A673 (cell line): ENCODE measurements around the gene UNC13D.

Experiments
- EZH2 ChIP-seq: fragments of 200-600 bp; sonication (generic); IDR thresholded peaks from 2 replicates; pipeline ENCODE4 v1.6.1; 2017; ENCODE audit warnings: borderline replicate concordance, low read depth, mild to moderate bottlenecking, mixed read lengths, antibody characterized with exemption, low read length; ENCODE audit not compliant: poor library complexity, severe bottlenecking
- TF ChIP-seq, protein P1 (sequence below): fragments of 300-800, 200-600 bp; sonication (generic); conservative IDR thresholded peaks from 2 replicates; pipeline ENCODE4 v1.5.1; 2017; ENCODE audit warnings: low read depth, mild to moderate bottlenecking, antibody characterized with exemption, low read length, moderate library complexity, mixed read lengths

DNA sequence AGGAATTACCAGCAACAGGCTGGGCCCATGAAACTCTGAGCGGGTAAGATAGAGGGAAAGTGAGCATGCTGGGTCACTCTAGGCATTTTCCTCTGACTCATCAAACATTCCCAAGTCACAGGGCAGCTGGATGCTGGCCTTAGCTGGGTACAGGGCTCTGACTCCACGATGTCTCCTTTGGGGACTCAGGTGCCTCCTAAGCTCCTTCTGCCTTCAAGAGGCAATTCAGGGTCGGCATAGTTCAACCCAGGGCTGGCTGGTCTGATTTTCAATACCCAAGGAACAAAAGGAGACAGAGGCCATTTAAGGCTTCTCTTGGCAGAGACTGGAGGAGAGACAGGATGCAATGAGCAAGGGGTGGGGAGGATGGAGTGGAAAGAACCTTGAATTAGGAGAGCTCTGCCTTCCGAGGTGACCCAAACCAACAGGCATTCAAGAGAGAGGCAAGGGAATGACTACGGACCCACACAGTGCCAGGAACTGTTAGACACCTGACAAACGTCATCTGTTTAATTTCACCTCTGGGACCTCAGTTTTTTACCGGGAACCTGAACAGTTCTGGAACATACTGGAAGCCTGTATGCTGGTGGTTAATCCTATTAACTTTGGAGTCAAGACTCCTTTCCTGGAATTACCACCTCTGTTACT is 10.0 kb upstream of the UNC13D start:
- TF ChIP-seq, protein P1, sequence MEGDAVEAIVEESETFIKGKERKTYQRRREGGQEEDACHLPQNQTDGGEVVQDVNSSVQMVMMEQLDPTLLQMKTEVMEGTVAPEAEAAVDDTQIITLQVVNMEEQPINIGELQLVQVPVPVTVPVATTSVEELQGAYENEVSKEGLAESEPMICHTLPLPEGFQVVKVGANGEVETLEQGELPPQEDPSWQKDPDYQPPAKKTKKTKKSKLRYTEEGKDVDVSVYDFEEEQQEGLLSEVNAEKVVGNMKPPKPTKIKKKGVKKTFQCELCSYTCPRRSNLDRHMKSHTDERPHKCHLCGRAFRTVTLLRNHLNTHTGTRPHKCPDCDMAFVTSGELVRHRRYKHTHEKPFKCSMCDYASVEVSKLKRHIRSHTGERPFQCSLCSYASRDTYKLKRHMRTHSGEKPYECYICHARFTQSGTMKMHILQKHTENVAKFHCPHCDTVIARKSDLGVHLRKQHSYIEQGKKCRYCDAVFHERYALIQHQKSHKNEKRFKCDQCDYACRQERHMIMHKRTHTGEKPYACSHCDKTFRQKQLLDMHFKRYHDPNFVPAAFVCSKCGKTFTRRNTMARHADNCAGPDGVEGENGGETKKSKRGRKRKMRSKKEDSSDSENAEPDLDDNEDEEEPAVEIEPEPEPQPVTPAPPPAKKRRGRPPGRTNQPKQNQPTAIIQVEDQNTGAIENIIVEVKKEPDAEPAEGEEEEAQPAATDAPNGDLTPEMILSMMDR, result no peak
- no peak for TF ChIP-seq EZH2
